ENCODE measurements around the gene CLSTN3. TPM values are rescaled to one million over a fixed set of nuclear protein-coding genes. Genes with fewer than 3 reads are reported as not detected.
A peak's percentile ranks its signal among the peaks of the same experiment; 100 is the strongest.
"Not testable (repeated sequence)": the region's sequence is repeated elsewhere in the genome, so short reads cannot be mapped to it uniquely, and the experiment has no call there.

Gene CLSTN3
- total and polyA plus RNA-seq, 2 of the 13 experiments (the other 11 are each of a cell fraction or from before 2014, with no cell fraction given) = 26.2 to 94.1 TPM

DNA sequence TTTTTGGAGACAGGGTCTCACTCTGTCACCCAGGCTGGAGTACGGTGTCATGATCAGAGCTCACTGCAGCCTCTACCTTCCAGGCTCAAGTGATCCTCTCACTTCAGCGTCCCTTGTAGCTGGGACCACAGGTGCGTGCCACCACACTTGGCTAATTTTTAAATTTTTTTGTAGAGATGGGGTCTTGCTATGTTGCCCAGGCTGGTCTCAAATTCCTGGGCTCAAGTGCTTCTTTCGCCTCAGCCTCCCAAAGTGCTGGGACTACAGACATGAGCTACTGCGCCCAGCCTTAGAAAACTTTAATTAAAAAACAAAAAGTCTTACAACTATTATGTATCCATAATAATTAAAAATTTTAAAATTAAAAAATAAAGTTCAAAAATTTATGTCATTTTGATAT lies 23.0 kb upstream of the CLSTN3 start:
- H3K27me3 ChIP-seq (ENCODE audit: control insufficient read depth in 1 of 2, insufficient read depth in 2 of 2, low read length in 2 of 2); H2AFZ ChIP-seq (ENCODE audit: low read length); FAIRE-seq; H3K27ac ChIP-seq (ENCODE audit: extremely low read length, insufficient read depth, low read length); CTCF ChIA-PET (ENCODE audit: low intra/inter-chr PET ratio, low total read pairs); in situ Hi-C loops (cut with HindIII; ENCODE audit: extremely low pct_ligation_motif_present, low pct_unique_long_range_greater_than_20kb); H3K9me3 ChIP-seq (ENCODE audit: low read length); intact Hi-C loops (cut with micrococcal nuclease; ENCODE audit: unreplicated experiment); H3K9ac ChIP-seq (ENCODE audit: insufficient read depth, low read depth, low read length); H4K20me1 ChIP-seq (ENCODE audit: insufficient read depth, low read length); H3K36me3 ChIP-seq (replicated peaks in 1 of 2; ENCODE audit: control insufficient read depth in 1 of 2, insufficient read depth in 2 of 2, low read length in 2 of 2); DNase-seq (ENCODE audit: low spot score); ATAC-seq; BruUV-seq (replicated peaks): not testable (repeated sequence)
- WGBS (ENCODE audit: low lambda C conversion rate) = 95% methylated on average over 5 of the region's 5 CpGs
- H3K4me2 ChIP-seq (ENCODE audit: low read depth, low read length) = peak overlapping the region; percentile 33
- peaks cover 40% of the 10 kb centered on the region for H3K4me1 ChIP-seq (ENCODE audit: insufficient read depth, low read length)
- POLR2A ChIA-PET = interaction anchor here (1.1 to 4.3 kb wide), 16 partner anchors 8 to 202 kb away, joined by 3 to 88 read pairs (median 16); partner anchors contain the start of genes C12orf57, C1S, CLSTN3 and EMG1
- peaks cover 22% of the 10 kb centered on the region for H3K79me2 ChIP-seq (ENCODE audit: insufficient read depth, low read length)
- peak overlapping the region in 2 of 3 experiments; percentile 74 to 91; a peak in 3 of 6 replicates for H3K4me3 ChIP-seq (replicated peaks in 1 of 3; ENCODE audit: insufficient read depth in 1 of 3, low read depth in 2 of 3, low read length in 3 of 3)
- peak; percentile 90 for TF ChIP-seq ZNF121 (CRISPR knock-in tag; IDR thresholded peaks at IDR 0.05)

DNA sequence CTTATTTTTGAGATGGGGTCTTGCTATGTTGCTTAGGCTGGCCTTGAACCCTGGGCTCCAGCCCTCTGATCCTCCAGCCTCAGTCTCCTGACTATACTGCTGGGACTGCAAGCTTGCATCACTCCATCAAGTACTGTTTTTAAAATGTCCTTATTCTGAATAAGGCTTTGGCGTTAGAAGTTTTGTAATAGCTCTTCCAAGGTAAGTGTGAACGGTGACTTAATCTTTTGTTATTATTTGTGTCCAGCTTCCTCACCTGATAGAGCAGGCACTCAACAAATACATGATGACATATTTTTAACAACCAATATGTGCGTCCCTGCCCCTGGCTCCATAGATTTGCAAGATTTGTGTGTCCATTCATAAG lies 22.6 kb upstream of the CLSTN3 start:
- BruUV-seq (replicated peaks) = no TSS peak
- Histone ChIP-seq H3K9me3 (ENCODE audit: low read length) (peaks cover 8% of the 10 kb centered on the region), H3K36me3 (replicated peaks in 1 of 2; ENCODE audit: control insufficient read depth in 1 of 2, insufficient read depth in 2 of 2, low read length in 2 of 2) (peaks cover 0 to 3% of the 10 kb centered on the region in 2 experiments; a peak in 2 of 5 replicates), H3K79me2 (ENCODE audit: insufficient read depth, low read length) (peaks cover 22% of the 10 kb centered on the region), H2AFZ (ENCODE audit: low read length) (no peak overlapping the region), H4K20me1 (ENCODE audit: insufficient read depth, low read length) (no peaks in the 10 kb centered on the region), H3K9ac (ENCODE audit: insufficient read depth, low read depth, low read length) (peak overlapping the region; percentile 90), H3K27me3 (ENCODE audit: control insufficient read depth in 1 of 2, insufficient read depth in 2 of 2, low read length in 2 of 2) (no peaks in the 10 kb centered on the region; a peak in 1 of 5 replicates), H3K4me2 (ENCODE audit: low read depth, low read length) (peak overlapping the region; percentile 99), H3K4me3 (replicated peaks in 1 of 3; ENCODE audit: insufficient read depth in 1 of 3, low read depth in 2 of 3, low read length in 3 of 3) (peak overlapping the region; percentile 72 to 91 (median 74)), H3K4me1 (ENCODE audit: insufficient read depth, low read length) (peaks cover 36% of the 10 kb centered on the region), H3K27ac (ENCODE audit: extremely low read length, insufficient read depth, low read length) (peak overlapping the region; percentile 99)
- in situ Hi-C loops (cut with HindIII; ENCODE audit: extremely low pct_ligation_motif_present, low pct_unique_long_range_greater_than_20kb) = no loop called here
- intact Hi-C loops (cut with micrococcal nuclease; ENCODE audit: unreplicated experiment) = loop anchor here (2.0 kb wide), 1 partner anchor 15 kb away; the partner anchor contains the start of gene C1R
- no peak for FAIRE-seq
- ATAC-seq = no peak
- TF ChIP-seq ZNF775 (CRISPR knock-in tag; IDR thresholded peaks at IDR 0.05; ENCODE audit: borderline replicate concordance) = 0 out of 2 replicates have a peak, but pooled peaks have one; percentile 30
- 0 out of 2 replicates have a peak, but pooled peaks have one; percentile 6 for TF ChIP-seq ZNF670 (CRISPR knock-in tag; IDR thresholded peaks at IDR 0.05; ENCODE audit: borderline replicate concordance)
- TF ChIP-seq CEBPG (CRISPR knock-in tag; IDR thresholded peaks at IDR 0.05) = peak; percentile 48; the same call in 1 of the 2 replicates
- no peak for TF ChIP-seq SP140L (CRISPR knock-in tag; IDR thresholded peaks at IDR 0.05; ENCODE audit: borderline replicate concordance)
- TF ChIP-seq, protein P1, sequence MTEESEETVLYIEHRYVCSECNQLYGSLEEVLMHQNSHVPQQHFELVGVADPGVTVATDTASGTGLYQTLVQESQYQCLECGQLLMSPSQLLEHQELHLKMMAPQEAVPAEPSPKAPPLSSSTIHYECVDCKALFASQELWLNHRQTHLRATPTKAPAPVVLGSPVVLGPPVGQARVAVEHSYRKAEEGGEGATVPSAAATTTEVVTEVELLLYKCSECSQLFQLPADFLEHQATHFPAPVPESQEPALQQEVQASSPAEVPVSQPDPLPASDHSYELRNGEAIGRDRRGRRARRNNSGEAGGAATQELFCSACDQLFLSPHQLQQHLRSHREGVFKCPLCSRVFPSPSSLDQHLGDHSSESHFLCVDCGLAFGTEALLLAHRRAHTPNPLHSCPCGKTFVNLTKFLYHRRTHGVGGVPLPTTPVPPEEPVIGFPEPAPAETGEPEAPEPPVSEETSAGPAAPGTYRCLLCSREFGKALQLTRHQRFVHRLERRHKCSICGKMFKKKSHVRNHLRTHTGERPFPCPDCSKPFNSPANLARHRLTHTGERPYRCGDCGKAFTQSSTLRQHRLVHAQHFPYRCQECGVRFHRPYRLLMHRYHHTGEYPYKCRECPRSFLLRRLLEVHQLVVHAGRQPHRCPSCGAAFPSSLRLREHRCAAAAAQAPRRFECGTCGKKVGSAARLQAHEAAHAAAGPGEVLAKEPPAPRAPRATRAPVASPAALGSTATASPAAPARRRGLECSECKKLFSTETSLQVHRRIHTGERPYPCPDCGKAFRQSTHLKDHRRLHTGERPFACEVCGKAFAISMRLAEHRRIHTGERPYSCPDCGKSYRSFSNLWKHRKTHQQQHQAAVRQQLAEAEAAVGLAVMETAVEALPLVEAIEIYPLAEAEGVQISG (CRISPR knock-in tag; IDR thresholded peaks at IDR 0.05) = no peak
- TF ChIP-seq, protein P2, sequence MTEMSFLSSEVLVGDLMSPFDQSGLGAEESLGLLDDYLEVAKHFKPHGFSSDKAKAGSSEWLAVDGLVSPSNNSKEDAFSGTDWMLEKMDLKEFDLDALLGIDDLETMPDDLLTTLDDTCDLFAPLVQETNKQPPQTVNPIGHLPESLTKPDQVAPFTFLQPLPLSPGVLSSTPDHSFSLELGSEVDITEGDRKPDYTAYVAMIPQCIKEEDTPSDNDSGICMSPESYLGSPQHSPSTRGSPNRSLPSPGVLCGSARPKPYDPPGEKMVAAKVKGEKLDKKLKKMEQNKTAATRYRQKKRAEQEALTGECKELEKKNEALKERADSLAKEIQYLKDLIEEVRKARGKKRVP (CRISPR knock-in tag; IDR thresholded peaks at IDR 0.05) = peak in 1 of 2 experiments; percentile 56; a peak in 1 of 4 replicates
- no peak for TF ChIP-seq PHB2 (IDR thresholded peaks at IDR 0.05; ENCODE audit: partially characterized antibody)
- TF ChIP-seq, protein P3, sequence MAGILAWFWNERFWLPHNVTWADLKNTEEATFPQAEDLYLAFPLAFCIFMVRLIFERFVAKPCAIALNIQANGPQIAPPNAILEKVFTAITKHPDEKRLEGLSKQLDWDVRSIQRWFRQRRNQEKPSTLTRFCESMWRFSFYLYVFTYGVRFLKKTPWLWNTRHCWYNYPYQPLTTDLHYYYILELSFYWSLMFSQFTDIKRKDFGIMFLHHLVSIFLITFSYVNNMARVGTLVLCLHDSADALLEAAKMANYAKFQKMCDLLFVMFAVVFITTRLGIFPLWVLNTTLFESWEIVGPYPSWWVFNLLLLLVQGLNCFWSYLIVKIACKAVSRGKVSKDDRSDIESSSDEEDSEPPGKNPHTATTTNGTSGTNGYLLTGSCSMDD (CRISPR knock-in tag; IDR thresholded peaks at IDR 0.05) = no peak
- no peak for TF ChIP-seq RARA (CRISPR knock-in tag; IDR thresholded peaks at IDR 0.05)
- no peak for TF ChIP-seq WIZ (CRISPR knock-in tag; IDR thresholded peaks at IDR 0.05)
- no peak for DNase-seq (ENCODE audit: low spot score)
- POLR2A ChIA-PET = interaction anchor here (0.6 to 4.3 kb wide), 29 partner anchors 9 to 255 kb away, joined by 3 to 88 read pairs (median 8); partner anchors contain the start of genes C12orf57, C1S, CLSTN3 and EMG1
- 5% methylated on average over 3 of the region's 3 CpGs for WGBS (ENCODE audit: low lambda C conversion rate)
- CTCF ChIA-PET (ENCODE audit: low intra/inter-chr PET ratio, low total read pairs) = no interaction called here

Data from HepG2 (cell line).